IMR-90 (cell line): ENCODE measurements around the gene POU2AF2. TPM values are rescaled to one million over a fixed set of nuclear protein-coding genes. Genes with fewer than 3 reads are reported as not detected.

Source experiments
- ATAC-seq: fragments of 200-7000 bp; cut with Tn5 transposase; 2 replicates; pipeline ENCODE4 v1.9.1; 2020; ENCODE audit warnings: low read depth, mild to moderate bottlenecking, moderate library complexity
- BruUV-seq: library from RNA; stranded (reverse); fragments of 400-500 nt; replicated peaks from 2 replicates; lab custom pipeline; 2021; lab: Mats Ljungman, UMichigan
- CTCF ChIA-PET: fragments of 300-600 bp; formaldehyde crosslinking; extraction: SDS; loops from one replicate; lab custom pipeline; 2021; ENCODE audit warnings: antibody characterized with exemption; lab: Yijun Ruan, JAX
- POLR2A ChIA-PET: fragments of 300-600 bp; sonication (Branson Sonifier 250); formaldehyde crosslinking; loops from one replicate; lab custom pipeline; 2022; ENCODE audit warnings: antibody characterized with exemption; ENCODE audit not compliant: unreplicated experiment; lab: Charles Lee
- DNase-seq: peaks from one replicate; pipeline ENCODE4 v3.0.0; 2013
- H2AFZ ChIP-seq: replicated peaks from 2 replicates; pipeline ENCODE3; 2013; ENCODE audit warnings: low read length, mild to moderate bottlenecking; ENCODE audit not compliant: poor library complexity
- H2AK5ac ChIP-seq: 2 replicates; pipeline ENCODE4 v1.6.1; 2013; ENCODE audit warnings: low read depth, low read length, inconsistent platforms
- H2AK9ac ChIP-seq: replicated peaks from 2 replicates; pipeline ENCODE3; 2013; ENCODE audit warnings: mild to moderate bottlenecking, low read depth, low read length, moderate library complexity; ENCODE audit not compliant: poor library complexity
- H2BK120ac ChIP-seq: 2 replicates; pipeline ENCODE4 v1.6.1; 2013; ENCODE audit warnings: low read depth, low read length, inconsistent platforms
- H2BK15ac ChIP-seq: 3 replicates; pipeline ENCODE4 v1.6.1; 2013; ENCODE audit warnings: low read depth, low read length, inconsistent platforms
- H2BK20ac ChIP-seq: 2 replicates; pipeline ENCODE4 v1.6.1; 2013; ENCODE audit warnings: low read depth, mild to moderate bottlenecking, inconsistent platforms, low read length, moderate library complexity
- H2BK5ac ChIP-seq: 2 replicates; pipeline ENCODE4 v1.6.1; 2013; ENCODE audit warnings: mild to moderate bottlenecking, low read depth, low read length, inconsistent platforms; ENCODE audit not compliant: poor library complexity, severe bottlenecking
- H3K14ac ChIP-seq: replicated peaks from 2 replicates; pipeline ENCODE4 v1.6.1; 2013; ENCODE audit warnings: low read depth, low read length, inconsistent platforms
- H3K18ac ChIP-seq: 2 replicates; pipeline ENCODE4 v1.6.1; 2013; ENCODE audit warnings: low read depth, low read length, control low read depth
- H3K23ac ChIP-seq: 2 replicates; pipeline ENCODE4 v1.6.1; 2013; ENCODE audit warnings: low read depth, low read length, inconsistent platforms
- H3K27ac ChIP-seq: 2 replicates; pipeline ENCODE4 v1.5.1; 2013; ENCODE audit warnings: mild to moderate bottlenecking, control low read depth, low read length; ENCODE audit not compliant: insufficient read depth
- H3K27me3 ChIP-seq: 2 replicates; pipeline ENCODE4 v1.6.1; 2013; ENCODE audit warnings: low read length; ENCODE audit not compliant: control insufficient read depth, insufficient read depth
- H3K36me3 ChIP-seq: 2 replicates; pipeline ENCODE4 v1.6.1; 2013; ENCODE audit warnings: low read length, mixed read lengths; ENCODE audit not compliant: control insufficient read depth, insufficient read depth
- H3K4ac ChIP-seq: 2 replicates; pipeline ENCODE4 v1.6.1; 2013; ENCODE audit warnings: low read depth, low read length, inconsistent platforms
- H3K4me1 ChIP-seq: 2 replicates; pipeline ENCODE4 v1.6.1; 2013; ENCODE audit warnings: low read length, mixed read lengths; ENCODE audit not compliant: control insufficient read depth, insufficient read depth
- H3K4me2 ChIP-seq: 2 replicates; pipeline ENCODE4 v1.6.1; 2013; ENCODE audit warnings: low read depth, mild to moderate bottlenecking, control low read depth, low read length, moderate library complexity
- H3K4me3 ChIP-seq: 2 replicates; pipeline ENCODE4 v1.5.1; 2013; ENCODE audit warnings: low read depth, mild to moderate bottlenecking, control low read depth, low read length, moderate library complexity; ENCODE audit not compliant: insufficient read depth
- H3K56ac ChIP-seq: 2 replicates; pipeline ENCODE4 v1.6.1; 2013; ENCODE audit warnings: low read length, inconsistent platforms; ENCODE audit not compliant: insufficient read depth; ENCODE audit errors: extremely low read depth
- H3K79me1 ChIP-seq, 2 experiments: 2 replicates each; pipeline ENCODE4 v1.6.1; 2013; ENCODE audit warnings: low read length in 2 of 2, inconsistent platforms in 1 of 2, low read depth in 1 of 2
- H3K9ac ChIP-seq: 2 replicates; pipeline ENCODE4 v1.6.1; 2013; ENCODE audit warnings: low read depth, low read length, control low read depth
- H3K9me1 ChIP-seq: 2 replicates; pipeline ENCODE4 v1.6.1; 2013; ENCODE audit warnings: low read length, inconsistent platforms; ENCODE audit not compliant: insufficient read depth
- H3K9me3 ChIP-seq: 2 replicates; pipeline ENCODE4 v1.6.1; 2013; ENCODE audit warnings: low read length; ENCODE audit not compliant: control insufficient read depth, insufficient read depth
- H4K20me1 ChIP-seq: 2 replicates; pipeline ENCODE4 v1.6.1; 2013; ENCODE audit warnings: low read length, inconsistent platforms; ENCODE audit not compliant: insufficient read depth
- H4K5ac ChIP-seq: 2 replicates; pipeline ENCODE4 v1.6.1; 2013; ENCODE audit warnings: mild to moderate bottlenecking, low read depth, low read length, control low read depth
- H4K8ac ChIP-seq, 2 experiments: 2 replicates each; pipeline ENCODE4 v1.6.1; 2013; ENCODE audit warnings: low read depth in 2 of 2, low read length in 2 of 2, control low read depth in 1 of 2, inconsistent platforms in 1 of 2
- H4K91ac ChIP-seq: 2 replicates; pipeline ENCODE4 v1.6.1; 2013; ENCODE audit warnings: low read depth, low read length, inconsistent platforms; ENCODE audit not compliant: insufficient read depth
- BHLHE40 ChIP-seq: fragments of 150-350 bp; IDR thresholded peaks from 2 replicates; pipeline ENCODE4 v1.6.1; 2016; ENCODE audit warnings: mild to moderate bottlenecking, low read depth, low read length
- CHD1 ChIP-seq: IDR thresholded peaks from 2 replicates; pipeline ENCODE4 v1.6.1; 2012; ENCODE audit warnings: low read depth, low read length, improper control_type of control experiment
- POLR2A ChIP-seq: IDR thresholded peaks from 2 replicates; pipeline ENCODE4 v1.6.1; 2012; ENCODE audit warnings: mild to moderate bottlenecking, low read depth, low read length
- RFX5 ChIP-seq: IDR thresholded peaks from 2 replicates; pipeline ENCODE4 v1.8.0; 2012; ENCODE audit warnings: low read depth, mild to moderate bottlenecking, low read length, moderate library complexity
- SMC3 ChIP-seq: fragments of 150-350 bp; IDR thresholded peaks from 2 replicates; pipeline ENCODE4 v1.6.1; 2016; ENCODE audit warnings: low read depth, mild to moderate bottlenecking, antibody characterized with exemption, low read length, moderate library complexity
- WGBS, 2 experiments: methylation state at CpG; one replicate each; pipeline versions ENCODE4 v1.1.5 to v1.1.7; 2013; ENCODE audit warnings: missing lambda C conversion rate in 2 of 2; ENCODE audit not compliant: insufficient read length in 1 of 2; ENCODE audit errors: extremely low coverage in 2 of 2; 5-methylcytosine and 5-hydroxymethylcytosine counted together
- dilution Hi-C: fragments of 300-500 bp; cut with HindIII; formaldehyde crosslinking; loops from one replicate; pipeline ENCODE4 v1.14.3; 2018; ENCODE audit warnings: low sequenced_read_pairs; ENCODE audit not compliant: unreplicated experiment
- in situ Hi-C: fragments of 300-500 bp; cut with MboI; formaldehyde crosslinking; loops from 3 replicates; pipeline ENCODE4 v1.14.3; 2019; ENCODE audit warnings: low sequenced_read_pairs, inconsistent platforms, mixed read lengths
- intact Hi-C: fragments of 100-400 bp; cut with micrococcal nuclease; formaldehyde crosslinking; loops from 2 replicates; pipeline ENCODE4 v1.10.0; 2022
- polyA plus RNA-seq, 3 experiments: library from polyadenylated mRNA; depleted of rRNA; stranded (reverse); fragments of >200 nt; gene quantifications; 2 replicates each; pipeline ENCODE4 v1.2.3, GENCODE V29; 2012; ENCODE audit warnings: low replicate concordance in 1 of 3
- total RNA-seq: library from RNA; depleted of rRNA; stranded (reverse); fragments of >200 nt; gene quantifications from 2 replicates; pipeline ENCODE4 v1.2.3, GENCODE V29; 2012

Gene POU2AF2
- total and polyA plus RNA-seq, 2 of the 4 experiments (the other 2 are of a cell fraction), result not detected

DNA sequence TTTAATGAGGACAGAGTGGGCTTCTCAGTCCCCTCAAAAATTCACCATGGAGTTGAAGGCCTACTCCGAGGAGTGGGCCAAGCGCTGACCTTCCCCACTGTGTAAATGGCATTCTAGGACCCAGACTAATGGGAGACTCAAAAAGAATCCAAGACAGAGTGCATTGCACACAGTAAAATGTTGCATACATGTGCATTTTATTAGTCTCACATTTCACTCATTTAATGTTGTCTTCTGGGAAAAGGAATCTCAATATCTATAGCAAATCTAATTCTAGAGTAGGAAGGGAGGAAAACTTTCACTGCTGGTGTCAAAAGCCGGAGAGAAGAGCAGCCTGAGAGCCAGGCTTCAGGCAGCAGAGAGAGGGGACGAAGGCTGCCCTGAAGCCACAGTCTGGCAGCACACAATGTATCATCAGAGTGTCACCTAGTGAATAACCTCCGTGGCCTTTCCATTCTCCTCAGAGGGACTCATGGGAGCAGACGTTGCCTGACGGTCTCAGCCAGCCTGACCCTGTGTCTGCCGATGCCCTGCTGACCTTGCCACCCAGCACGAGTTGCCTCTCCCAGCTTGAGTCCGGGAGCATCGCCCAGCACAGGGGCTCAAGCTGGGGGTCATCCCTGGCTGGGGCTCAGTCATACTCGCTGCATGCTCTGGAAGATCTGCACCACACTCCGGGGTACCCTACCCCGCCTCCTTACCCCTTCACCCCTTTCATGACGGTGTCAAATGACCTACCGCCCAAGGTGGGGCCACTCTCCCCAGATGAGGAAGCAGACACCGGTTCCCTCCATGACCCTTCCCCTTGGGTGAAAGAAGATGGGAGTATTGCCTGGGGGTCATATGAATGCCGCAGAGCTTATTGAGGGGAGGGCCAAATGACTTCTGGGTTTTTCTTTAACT is 39.9 kb downstream of the POU2AF2 start:
- POLR2A ChIA-PET, result no interaction called here
- Histone ChIP-seq H3K9me3 (no peaks in the 10 kb centered on the region), H2BK20ac (no peak overlapping the region), H4K20me1 (no peaks in the 10 kb centered on the region), H3K79me1 (no peaks in the 10 kb centered on the region), H3K4me2 (no peak overlapping the region), H3K18ac (no peak overlapping the region), H4K91ac (no peak overlapping the region), H2AFZ (peak overlapping the region; percentile 27), H2BK15ac (no peak overlapping the region), H3K9me1 (no peaks in the 10 kb centered on the region), H4K8ac (no peak overlapping the region), H2AK5ac (no peak overlapping the region; the same call in 1 of the 2 replicates), H4K5ac (no peak overlapping the region), H3K4me3 (no peak overlapping the region), H3K27me3 (peaks cover 19% of the 10 kb centered on the region), H2BK120ac (no peak overlapping the region), H3K9ac (no peak overlapping the region), H3K4me1 (no peaks in the 10 kb centered on the region), H3K23ac (no peak overlapping the region), H2AK9ac (no peak overlapping the region), H3K27ac (no peak overlapping the region), H3K36me3 (no peaks in the 10 kb centered on the region), H3K14ac (no peak overlapping the region), H2BK5ac (no peak overlapping the region), H3K56ac (no peak overlapping the region), H3K4ac (no peak overlapping the region)
- 67% methylated on average over 4 of the region's 18 CpGs; no CpG with 5 or more reads in 1 of the 2 experiments for WGBS, 2 experiments
- dilution Hi-C loops, result no loop called here
- DNase-seq (no peak), ATAC-seq (no peak)
- in situ Hi-C loops, result loop anchor here (10.0 kb wide), 1 partner anchor 489 kb away; no protein-coding TSS in a partner anchor
- TF ChIP-seq POLR2A, result no peak
- no peak for TF ChIP-seq CHD1
- no peak for TF ChIP-seq BHLHE40
- TF ChIP-seq RFX5, result no peak
- no peak for TF ChIP-seq SMC3
- CTCF ChIA-PET, result interaction anchor here (4.0 kb wide), 1 partner anchor 137 kb away, joined by 21 read pairs; no protein-coding TSS in a partner anchor
- intact Hi-C loops, result no loop called here
- no TSS peak for BruUV-seq
